ENCODE results near the gene FKBP8. TPM values are rescaled to one million over a fixed set of nuclear protein-coding genes. Genes with fewer than 3 reads are reported as not detected.

The FKBP8 gene
- polyA plus RNA-seq, 3 donors = 90.8 to 352 (median 221) TPM

- 48 to 56% (median 52%) methylated on average over 9 of the region's 9 CpGs for WGBS, 3 donors
- no peak overlapping the region for H3K27ac ChIP-seq (ENCODE audit: low read depth, low read length)
These were observed 36.2 kb downstream of the FKBP8 start for GRCh38 chr19:18507021-18507726.

- H3K27ac ChIP-seq (ENCODE audit: low read depth, low read length) = no peak overlapping the region
- WGBS, 3 donors = 73 to 78% (median 73%) methylated on average over 19 of the region's 19 CpGs
These were observed 37.1 kb downstream of the FKBP8 start for GRCh38 chr19:18506101-18506930.

- WGBS, 3 donors = 56 to 85% (median 74%) methylated on average over 8 of the region's 8 CpGs
- no peak overlapping the region for H3K27ac ChIP-seq (ENCODE audit: low read depth, low read length)
These were observed 38.3 kb downstream of the FKBP8 start for GRCh38 chr19:18504886-18505610.

GRCh38 chr19:18503971-18504885 lies 39.1 kb downstream of the FKBP8 start:
- no peak overlapping the region for H3K27ac ChIP-seq (ENCODE audit: low read depth, low read length)
- WGBS, 3 donors = 45 to 72% (median 64%) methylated on average over 20 of the region's 20 CpGs

GRCh38 chr19:18503337-18503970 lies 39.9 kb downstream of the FKBP8 start:
- H3K27ac ChIP-seq (ENCODE audit: low read depth, low read length) = peak overlapping the region; percentile 48
- 55 to 59% (median 59%) methylated on average over 15 of the region's 15 CpGs for WGBS, 3 donors

GRCh38 chr19:18502638-18503294 lies 40.6 kb downstream of the FKBP8 start:
- H3K27ac ChIP-seq (ENCODE audit: low read depth, low read length) = peak overlapping the region; percentile 48
- WGBS, 3 donors = 45 to 74% (median 51%) methylated on average over 17 of the region's 17 CpGs

- H3K27ac ChIP-seq (ENCODE audit: low read depth, low read length) = no peak overlapping the region
- 66 to 80% (median 72%) methylated on average over 7 of the region's 7 CpGs for WGBS, 3 donors
These were observed 41.1 kb downstream of the FKBP8 start for GRCh38 chr19:18502246-18502637.

- WGBS, 3 donors = 45 to 51% (median 49%) methylated on average over 9 of the region's 9 CpGs
These were observed 41.5 kb downstream of the FKBP8 start for GRCh38 chr19:18501832-18502231.

GRCh38 chr19:18501351-18501750 lies 42.0 kb downstream of the FKBP8 start:
- 83 to 92% (median 89%) methylated on average over 13 of the region's 13 CpGs for WGBS, 3 donors

More at GRCh38 chr19:18501832-18502231, 41.5 kb downstream of the FKBP8 start:
- H3K27ac ChIP-seq (ENCODE audit: low read depth, low read length) = no peak overlapping the region

GRCh38 chr19:18500799-18501198 lies 42.6 kb downstream of the FKBP8 start:
- H3K27ac ChIP-seq (ENCODE audit: low read depth, low read length) = no peak overlapping the region
- WGBS, 3 donors = 23 to 72% (median 65%) methylated on average over 11 of the region's 11 CpGs

More at GRCh38 chr19:18501351-18501750, 42.0 kb downstream of the FKBP8 start:
- no peak overlapping the region for H3K27ac ChIP-seq (ENCODE audit: low read depth, low read length)

- no peak overlapping the region for H3K27ac ChIP-seq (ENCODE audit: low read depth, low read length)
- WGBS, 3 donors = 46 to 52% (median 51%) methylated on average over 7 of the region's 7 CpGs
These were observed 43.0 kb downstream of the FKBP8 start for GRCh38 chr19:18500376-18500775.

GRCh38 chr19:18499055-18499775 lies 44.2 kb downstream of the FKBP8 start:
- H3K27ac ChIP-seq (ENCODE audit: low read depth, low read length) = no peak overlapping the region
- 85 to 87% (median 85%) methylated on average over 7 of the region's 7 CpGs for WGBS, 3 donors

- 82 to 88% (median 82%) methylated on average over 4 of the region's 4 CpGs for WGBS, 3 donors
- H3K27ac ChIP-seq (ENCODE audit: low read depth, low read length) = no peak overlapping the region
These were observed 46.5 kb downstream of the FKBP8 start for GRCh38 chr19:18496980-18497256.

GRCh38 chr19:18496167-18496979 lies 47.0 kb downstream of the FKBP8 start:
- H3K27ac ChIP-seq (ENCODE audit: low read depth, low read length) = no peak overlapping the region
- 40 to 54% (median 54%) methylated on average over 11 of the region's 11 CpGs for WGBS, 3 donors

GRCh38 chr19:18495204-18495911 lies 48.0 kb downstream of the FKBP8 start:
- no peak overlapping the region for H3K27ac ChIP-seq (ENCODE audit: low read depth, low read length)
- WGBS, 3 donors = 83 to 92% (median 84%) methylated on average over 14 of the region's 14 CpGs
